ENCODE results near the gene NSMCE1. TPM values are rescaled to one million over a fixed set of nuclear protein-coding genes. Genes with fewer than 3 reads are reported as not detected.

NSMCE1 gene
- total and polyA plus RNA-seq, 4 donors: 16.5 to 39.0 (median 21.7) TPM

DNA sequence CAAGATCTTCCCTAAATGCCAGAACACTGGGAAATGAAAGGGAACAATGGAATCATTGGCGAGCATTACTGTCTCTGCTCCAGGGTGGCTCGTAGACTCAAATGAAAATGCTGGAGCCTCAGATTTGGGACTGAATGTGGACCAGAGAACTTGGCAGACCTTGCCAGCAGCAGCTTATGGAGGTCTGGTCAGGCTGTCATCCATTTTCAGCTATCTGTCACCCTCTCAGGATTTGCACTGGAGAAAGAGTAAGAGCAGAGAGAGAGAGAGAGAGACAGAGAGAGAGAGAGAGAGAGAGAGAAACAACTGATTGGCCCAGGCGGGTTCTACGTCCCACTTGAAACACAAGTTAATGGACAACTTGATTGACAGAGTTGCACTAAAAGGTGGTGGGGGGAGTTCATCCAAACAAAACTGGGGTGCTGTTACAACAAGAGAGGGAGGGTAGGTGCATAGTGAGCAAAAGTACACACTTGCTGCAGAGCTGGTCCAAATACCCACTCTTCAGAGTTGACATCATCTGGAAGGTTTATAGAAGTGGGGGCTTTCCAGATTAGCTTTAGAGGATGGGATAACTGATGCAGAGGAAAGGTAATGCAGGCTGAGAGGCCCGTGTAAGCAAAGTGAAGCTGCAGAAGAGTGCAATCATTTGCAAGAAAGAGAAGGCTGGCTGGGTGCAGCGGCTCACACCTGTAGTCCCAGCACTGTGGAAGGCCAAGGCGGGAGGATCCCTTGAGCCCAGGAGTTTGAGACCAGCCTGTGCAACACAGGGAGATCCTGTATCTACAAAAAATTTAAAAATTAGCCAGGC lies 16.5 kb upstream of the NSMCE1 start:
- Histone ChIP-seq H3K27me3 (ENCODE audit: control insufficient read depth in 4 of 4, insufficient read depth in 4 of 4, low read length in 3 of 4) (no peaks in the 10 kb centered on the region), H3K9ac (ENCODE audit: low read depth in 1 of 2, low read length in 2 of 2) (no peak overlapping the region), H3K27ac (ENCODE audit: low read depth in 1 of 2, low read length in 2 of 2) (no peak overlapping the region), H3K9me3 (ENCODE audit: control insufficient read depth in 4 of 4, low read length in 3 of 4) (no peaks in the 10 kb centered on the region), H3K4me3 (ENCODE audit: low read depth in 1 of 3, low read length in 3 of 3) (no peak overlapping the region), H3K36me3 (ENCODE audit: control insufficient read depth in 4 of 4, insufficient read depth in 3 of 4, low read depth in 1 of 4, low read length in 3 of 4) (no peaks in the 10 kb centered on the region), H3K4me1 (ENCODE audit: control insufficient read depth in 4 of 4, insufficient read depth in 4 of 4, low read length in 3 of 4) (no peaks in the 10 kb centered on the region)
- 87% methylated on average over 7 of the region's 7 CpGs for WGBS
- no peak for DNase-seq (ENCODE audit: low spot score)
- no peak for TF ChIP-seq RAD21 (IDR thresholded peaks at IDR 0.05)
- TF ChIP-seq JUND (IDR thresholded peaks at IDR 0.05): no peak
- TF ChIP-seq SP1 (IDR thresholded peaks at IDR 0.05): no peak
- TF ChIP-seq, protein P1, sequence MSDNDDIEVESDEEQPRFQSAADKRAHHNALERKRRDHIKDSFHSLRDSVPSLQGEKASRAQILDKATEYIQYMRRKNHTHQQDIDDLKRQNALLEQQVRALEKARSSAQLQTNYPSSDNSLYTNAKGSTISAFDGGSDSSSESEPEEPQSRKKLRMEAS (IDR thresholded peaks at IDR 0.05): no peak
- no peak for TF ChIP-seq NR2F2 (IDR thresholded peaks at IDR 0.05)
- TF ChIP-seq HNF4A (conservative IDR thresholded peaks at IDR 0.05): no peak
- TF ChIP-seq RXRA (IDR thresholded peaks at IDR 0.05): no peak
- TF ChIP-seq YY1 (IDR thresholded peaks at IDR 0.05): no peak
- TF ChIP-seq EGR1 (IDR thresholded peaks at IDR 0.05; ENCODE audit: low read depth in 2 of 2): no peak
- TF ChIP-seq HNF4G (IDR thresholded peaks at IDR 0.05): no peak
- TF ChIP-seq, protein P2, sequence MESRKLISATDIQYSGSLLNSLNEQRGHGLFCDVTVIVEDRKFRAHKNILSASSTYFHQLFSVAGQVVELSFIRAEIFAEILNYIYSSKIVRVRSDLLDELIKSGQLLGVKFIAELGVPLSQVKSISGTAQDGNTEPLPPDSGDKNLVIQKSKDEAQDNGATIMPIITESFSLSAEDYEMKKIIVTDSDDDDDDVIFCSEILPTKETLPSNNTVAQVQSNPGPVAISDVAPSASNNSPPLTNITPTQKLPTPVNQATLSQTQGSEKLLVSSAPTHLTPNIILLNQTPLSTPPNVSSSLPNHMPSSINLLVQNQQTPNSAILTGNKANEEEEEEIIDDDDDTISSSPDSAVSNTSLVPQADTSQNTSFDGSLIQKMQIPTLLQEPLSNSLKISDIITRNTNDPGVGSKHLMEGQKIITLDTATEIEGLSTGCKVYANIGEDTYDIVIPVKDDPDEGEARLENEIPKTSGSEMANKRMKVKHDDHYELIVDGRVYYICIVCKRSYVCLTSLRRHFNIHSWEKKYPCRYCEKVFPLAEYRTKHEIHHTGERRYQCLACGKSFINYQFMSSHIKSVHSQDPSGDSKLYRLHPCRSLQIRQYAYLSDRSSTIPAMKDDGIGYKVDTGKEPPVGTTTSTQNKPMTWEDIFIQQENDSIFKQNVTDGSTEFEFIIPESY (IDR thresholded peaks at IDR 0.05): no peak
- TF ChIP-seq, protein P3, sequence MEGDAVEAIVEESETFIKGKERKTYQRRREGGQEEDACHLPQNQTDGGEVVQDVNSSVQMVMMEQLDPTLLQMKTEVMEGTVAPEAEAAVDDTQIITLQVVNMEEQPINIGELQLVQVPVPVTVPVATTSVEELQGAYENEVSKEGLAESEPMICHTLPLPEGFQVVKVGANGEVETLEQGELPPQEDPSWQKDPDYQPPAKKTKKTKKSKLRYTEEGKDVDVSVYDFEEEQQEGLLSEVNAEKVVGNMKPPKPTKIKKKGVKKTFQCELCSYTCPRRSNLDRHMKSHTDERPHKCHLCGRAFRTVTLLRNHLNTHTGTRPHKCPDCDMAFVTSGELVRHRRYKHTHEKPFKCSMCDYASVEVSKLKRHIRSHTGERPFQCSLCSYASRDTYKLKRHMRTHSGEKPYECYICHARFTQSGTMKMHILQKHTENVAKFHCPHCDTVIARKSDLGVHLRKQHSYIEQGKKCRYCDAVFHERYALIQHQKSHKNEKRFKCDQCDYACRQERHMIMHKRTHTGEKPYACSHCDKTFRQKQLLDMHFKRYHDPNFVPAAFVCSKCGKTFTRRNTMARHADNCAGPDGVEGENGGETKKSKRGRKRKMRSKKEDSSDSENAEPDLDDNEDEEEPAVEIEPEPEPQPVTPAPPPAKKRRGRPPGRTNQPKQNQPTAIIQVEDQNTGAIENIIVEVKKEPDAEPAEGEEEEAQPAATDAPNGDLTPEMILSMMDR (IDR thresholded peaks at IDR 0.05; ENCODE audit: low read depth, low read length, missing input control): no peak
- TF ChIP-seq, protein P4, sequence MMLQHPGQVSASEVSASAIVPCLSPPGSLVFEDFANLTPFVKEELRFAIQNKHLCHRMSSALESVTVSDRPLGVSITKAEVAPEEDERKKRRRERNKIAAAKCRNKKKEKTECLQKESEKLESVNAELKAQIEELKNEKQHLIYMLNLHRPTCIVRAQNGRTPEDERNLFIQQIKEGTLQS (IDR thresholded peaks at IDR 0.05): no peak

DNA sequence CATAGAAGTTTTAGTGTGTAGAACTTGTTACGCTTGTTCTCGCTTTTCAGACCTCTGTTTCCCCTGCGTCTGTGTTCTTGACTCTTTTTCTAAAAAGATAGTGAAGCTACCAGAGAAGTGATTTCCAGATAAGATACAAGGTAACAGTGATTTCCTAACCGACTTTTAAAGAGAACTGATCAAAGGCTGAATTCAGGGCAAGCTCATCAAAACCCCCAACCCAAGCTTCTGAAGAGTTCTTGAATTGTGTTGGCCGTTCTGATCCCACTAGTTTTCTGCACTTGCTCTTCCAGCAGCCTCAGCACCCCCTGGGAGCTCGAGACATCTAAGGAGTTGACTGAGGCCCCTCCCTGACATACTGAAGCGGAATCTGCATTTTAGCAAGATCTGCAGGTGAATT lies 12.7 kb upstream of the NSMCE1 start:
- Histone ChIP-seq H3K27ac (ENCODE audit: low read depth in 1 of 2, low read length in 2 of 2) (no peak overlapping the region), H3K27me3 (ENCODE audit: control insufficient read depth in 4 of 4, insufficient read depth in 4 of 4, low read length in 3 of 4) (no peaks in the 10 kb centered on the region), H3K9ac (ENCODE audit: low read depth in 1 of 2, low read length in 2 of 2) (no peak overlapping the region), H3K4me3 (ENCODE audit: low read depth in 1 of 3, low read length in 3 of 3) (no peak overlapping the region), H3K9me3 (ENCODE audit: control insufficient read depth in 4 of 4, low read length in 3 of 4) (no peaks in the 10 kb centered on the region), H3K4me1 (ENCODE audit: control insufficient read depth in 4 of 4, insufficient read depth in 4 of 4, low read length in 3 of 4) (no peaks in the 10 kb centered on the region), H3K36me3 (ENCODE audit: control insufficient read depth in 4 of 4, insufficient read depth in 3 of 4, low read depth in 1 of 4, low read length in 3 of 4) (no peaks in the 10 kb centered on the region)
- 83% methylated on average over 7 of the region's 7 CpGs for WGBS
- no peak for DNase-seq (ENCODE audit: low spot score)
- TF ChIP-seq, protein P1 (IDR thresholded peaks at IDR 0.05): no peak
- TF ChIP-seq RAD21 (IDR thresholded peaks at IDR 0.05): no peak
- TF ChIP-seq, protein P5, sequence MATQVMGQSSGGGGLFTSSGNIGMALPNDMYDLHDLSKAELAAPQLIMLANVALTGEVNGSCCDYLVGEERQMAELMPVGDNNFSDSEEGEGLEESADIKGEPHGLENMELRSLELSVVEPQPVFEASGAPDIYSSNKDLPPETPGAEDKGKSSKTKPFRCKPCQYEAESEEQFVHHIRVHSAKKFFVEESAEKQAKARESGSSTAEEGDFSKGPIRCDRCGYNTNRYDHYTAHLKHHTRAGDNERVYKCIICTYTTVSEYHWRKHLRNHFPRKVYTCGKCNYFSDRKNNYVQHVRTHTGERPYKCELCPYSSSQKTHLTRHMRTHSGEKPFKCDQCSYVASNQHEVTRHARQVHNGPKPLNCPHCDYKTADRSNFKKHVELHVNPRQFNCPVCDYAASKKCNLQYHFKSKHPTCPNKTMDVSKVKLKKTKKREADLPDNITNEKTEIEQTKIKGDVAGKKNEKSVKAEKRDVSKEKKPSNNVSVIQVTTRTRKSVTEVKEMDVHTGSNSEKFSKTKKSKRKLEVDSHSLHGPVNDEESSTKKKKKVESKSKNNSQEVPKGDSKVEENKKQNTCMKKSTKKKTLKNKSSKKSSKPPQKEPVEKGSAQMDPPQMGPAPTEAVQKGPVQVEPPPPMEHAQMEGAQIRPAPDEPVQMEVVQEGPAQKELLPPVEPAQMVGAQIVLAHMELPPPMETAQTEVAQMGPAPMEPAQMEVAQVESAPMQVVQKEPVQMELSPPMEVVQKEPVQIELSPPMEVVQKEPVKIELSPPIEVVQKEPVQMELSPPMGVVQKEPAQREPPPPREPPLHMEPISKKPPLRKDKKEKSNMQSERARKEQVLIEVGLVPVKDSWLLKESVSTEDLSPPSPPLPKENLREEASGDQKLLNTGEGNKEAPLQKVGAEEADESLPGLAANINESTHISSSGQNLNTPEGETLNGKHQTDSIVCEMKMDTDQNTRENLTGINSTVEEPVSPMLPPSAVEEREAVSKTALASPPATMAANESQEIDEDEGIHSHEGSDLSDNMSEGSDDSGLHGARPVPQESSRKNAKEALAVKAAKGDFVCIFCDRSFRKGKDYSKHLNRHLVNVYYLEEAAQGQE (IDR thresholded peaks at IDR 0.05): no peak
- TF ChIP-seq FOXA2 (IDR thresholded peaks at IDR 0.05): no peak
- TF ChIP-seq RXRA (IDR thresholded peaks at IDR 0.05): no peak
- TF ChIP-seq, protein P2 (IDR thresholded peaks at IDR 0.05): no peak
- no peak for TF ChIP-seq TAF1 (conservative IDR thresholded peaks at IDR 0.05)
- TF ChIP-seq EGR1 (IDR thresholded peaks at IDR 0.05; ENCODE audit: low read depth in 2 of 2): no peak
- TF ChIP-seq HNF4G (IDR thresholded peaks at IDR 0.05): no peak
- no peak for TF ChIP-seq SP1 (IDR thresholded peaks at IDR 0.05)
- TF ChIP-seq FOXA1 (IDR thresholded peaks at IDR 0.05): no peak
- no peak for TF ChIP-seq YY1 (IDR thresholded peaks at IDR 0.05)
